HG03045 (cell line): ENCODE measurements around the gene CCNA1.

Experiments
- ATAC-seq: cut with Tn5 transposase; IDR thresholded peaks from one replicate; pipeline ENCODE4 v1.9.1; 2021; ENCODE audit warnings: mild to moderate bottlenecking, moderate library complexity; ENCODE audit not compliant: unreplicated experiment

The CCNA1 gene

DNA sequence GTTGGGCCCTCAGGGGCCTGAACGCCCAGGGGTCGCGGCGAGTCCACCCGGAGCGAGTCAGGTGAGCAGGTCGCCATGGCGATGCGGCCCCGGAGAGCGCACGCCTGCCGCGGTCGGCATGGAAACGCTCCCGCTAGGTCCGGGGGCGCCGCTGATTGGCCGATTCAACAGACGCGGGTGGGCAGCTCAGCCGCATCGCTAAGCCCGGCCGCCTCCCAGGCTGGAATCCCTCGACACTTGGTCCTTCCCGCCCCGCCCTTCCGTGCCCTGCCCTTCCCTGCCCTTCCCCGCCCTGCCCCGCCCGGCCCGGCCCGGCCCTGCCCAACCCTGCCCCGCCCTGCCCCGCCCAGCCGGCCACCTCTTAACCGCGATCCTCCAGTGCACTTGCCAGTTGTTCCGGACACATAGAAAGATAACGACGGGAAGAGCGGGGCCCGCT is at the start of gene CCNA1:
Gene CCNA1 (plus strand): TSS at position 390 of the 439 bp plus-strand sequence. CDS start 562 bp downstream, outside the sequence.
- ATAC-seq, result no peak

DNA sequence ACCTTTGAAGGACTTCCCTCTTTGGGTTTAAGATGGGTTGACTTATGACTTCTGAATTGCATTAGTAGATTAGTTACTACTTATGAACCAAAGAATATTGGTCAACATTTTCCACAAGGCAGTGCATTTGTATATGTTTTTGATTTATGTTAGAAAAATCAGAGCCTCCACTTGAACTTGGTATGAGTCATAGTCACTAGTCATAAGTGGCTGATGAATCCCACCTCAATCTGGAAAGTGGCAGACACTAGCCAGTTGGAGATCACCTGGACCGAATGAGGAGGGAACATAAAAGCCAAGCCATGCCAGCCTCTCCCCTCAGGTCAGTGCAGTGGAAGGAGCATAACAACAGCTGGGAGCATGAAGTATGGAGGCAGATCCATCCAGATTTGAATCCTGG is 46.8 kb upstream of the CCNA1 start:
- ATAC-seq, result no peak

DNA sequence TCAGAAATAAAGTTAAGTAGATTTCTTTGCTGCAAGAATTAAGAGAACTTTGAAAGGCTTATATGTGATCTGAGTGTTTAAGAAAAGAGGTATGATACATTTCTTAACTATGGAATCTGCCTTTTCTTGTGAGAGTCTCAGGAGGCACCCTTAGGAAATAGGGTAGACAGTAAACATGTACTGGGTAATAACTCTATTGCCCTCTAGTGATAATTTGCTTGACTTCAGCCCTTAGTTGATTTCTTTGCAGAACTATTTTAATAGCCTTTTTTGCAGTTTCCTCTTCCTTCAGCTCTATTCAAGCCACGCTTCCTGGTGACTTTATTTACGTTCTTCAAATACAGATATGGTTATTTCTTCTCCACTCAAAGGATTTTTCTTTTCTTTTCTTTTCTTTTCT is 37.0 kb upstream of the CCNA1 start:
- no peak for ATAC-seq

DNA sequence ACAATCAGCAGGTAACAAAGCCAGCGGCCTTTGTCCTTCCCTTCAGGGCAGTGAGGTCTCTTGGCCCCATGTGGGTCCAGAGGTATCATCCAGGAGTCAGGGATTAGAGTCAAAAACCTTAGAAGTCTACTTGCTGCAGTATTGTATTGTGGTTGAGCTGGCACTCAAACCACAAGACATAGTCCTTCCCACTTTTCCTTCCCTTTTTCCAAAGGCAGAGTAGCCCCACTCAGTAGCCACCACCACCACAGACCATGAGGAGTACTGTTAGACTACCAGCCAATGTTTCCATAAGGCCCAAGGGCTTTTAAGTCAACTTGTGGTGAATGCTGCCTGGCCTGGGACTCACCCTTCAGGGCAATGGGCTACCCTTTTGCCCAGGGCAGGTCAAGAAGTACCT is 27.1 kb upstream of the CCNA1 start:
- ATAC-seq, result no peak

DNA sequence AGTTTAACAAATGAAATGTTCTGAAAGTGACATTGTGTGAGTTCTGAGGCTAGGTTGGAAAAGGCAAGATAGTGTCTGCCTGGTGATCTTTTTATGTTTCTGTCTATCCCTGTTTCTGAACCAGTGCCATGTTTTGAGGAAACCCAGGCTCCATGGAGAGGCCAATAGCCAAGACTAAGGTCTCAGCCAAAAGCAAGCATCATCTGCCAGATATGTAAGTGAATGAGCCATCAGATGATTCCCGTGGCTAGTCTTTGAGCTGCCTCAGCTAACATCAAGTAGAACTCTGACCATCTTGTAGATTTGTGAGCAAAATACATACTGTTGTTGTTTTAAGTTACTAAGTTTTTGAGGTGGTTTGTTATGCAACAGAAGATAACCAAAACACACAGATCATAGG is 19.6 kb upstream of the CCNA1 start:
- ATAC-seq, result no peak

DNA sequence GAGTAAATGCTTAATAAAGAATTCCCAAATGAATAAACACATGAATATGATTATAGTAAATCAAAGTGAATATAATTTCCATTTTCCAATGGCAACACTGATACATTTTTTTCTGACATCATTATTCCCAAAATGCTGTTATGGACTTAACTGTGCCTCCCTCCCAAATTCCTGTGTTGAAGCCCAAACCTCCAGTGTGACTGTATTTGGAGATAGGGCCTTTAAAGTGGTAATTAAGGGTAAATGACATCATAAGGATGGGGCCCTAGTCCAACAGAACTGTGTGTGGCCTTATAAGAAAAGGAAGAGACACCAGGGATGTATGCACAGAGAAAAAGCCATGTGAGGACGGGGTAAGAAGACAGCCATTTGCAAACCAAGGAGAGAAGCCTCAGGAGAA is 19.1 kb upstream of the CCNA1 start:
- ATAC-seq, result no peak

DNA sequence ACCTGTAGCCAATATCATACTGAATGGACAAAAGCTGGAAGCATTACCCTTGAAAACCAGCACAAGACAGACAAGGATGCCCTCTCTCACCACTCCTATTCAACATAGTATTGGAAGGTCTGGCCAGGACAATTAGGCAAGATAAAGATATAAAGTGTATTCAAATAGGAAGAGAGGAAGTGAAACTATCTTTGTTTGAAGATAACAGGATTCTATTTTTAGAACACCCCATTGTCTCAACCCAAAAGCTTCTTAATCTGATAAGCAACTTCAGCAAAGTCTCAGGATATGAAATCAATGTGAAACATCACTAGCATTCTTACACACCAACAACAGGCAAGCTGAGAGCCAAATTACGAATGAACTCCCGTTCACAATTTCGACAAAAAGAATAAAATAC is 17.8 kb upstream of the CCNA1 start:
- no peak for ATAC-seq

DNA sequence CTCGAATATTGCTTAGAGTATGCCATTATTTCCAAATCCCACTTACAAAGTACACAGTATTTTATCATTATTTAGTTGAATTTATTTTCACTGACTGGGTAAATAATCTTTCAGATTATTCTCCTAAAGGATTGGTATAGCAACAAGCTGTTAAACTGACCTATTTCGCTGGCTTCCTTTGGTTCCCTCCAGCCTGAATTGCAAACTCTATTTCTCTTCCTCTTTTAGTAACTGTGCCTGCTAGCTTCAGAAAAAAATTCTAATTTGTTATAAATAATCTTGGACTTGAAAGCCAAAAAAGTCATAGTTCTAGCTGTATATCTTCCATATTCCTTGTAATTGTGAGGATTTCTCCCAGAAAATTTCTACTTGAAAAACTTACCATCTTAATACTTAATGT is 15.0 kb upstream of the CCNA1 start:
- ATAC-seq, result no peak

DNA sequence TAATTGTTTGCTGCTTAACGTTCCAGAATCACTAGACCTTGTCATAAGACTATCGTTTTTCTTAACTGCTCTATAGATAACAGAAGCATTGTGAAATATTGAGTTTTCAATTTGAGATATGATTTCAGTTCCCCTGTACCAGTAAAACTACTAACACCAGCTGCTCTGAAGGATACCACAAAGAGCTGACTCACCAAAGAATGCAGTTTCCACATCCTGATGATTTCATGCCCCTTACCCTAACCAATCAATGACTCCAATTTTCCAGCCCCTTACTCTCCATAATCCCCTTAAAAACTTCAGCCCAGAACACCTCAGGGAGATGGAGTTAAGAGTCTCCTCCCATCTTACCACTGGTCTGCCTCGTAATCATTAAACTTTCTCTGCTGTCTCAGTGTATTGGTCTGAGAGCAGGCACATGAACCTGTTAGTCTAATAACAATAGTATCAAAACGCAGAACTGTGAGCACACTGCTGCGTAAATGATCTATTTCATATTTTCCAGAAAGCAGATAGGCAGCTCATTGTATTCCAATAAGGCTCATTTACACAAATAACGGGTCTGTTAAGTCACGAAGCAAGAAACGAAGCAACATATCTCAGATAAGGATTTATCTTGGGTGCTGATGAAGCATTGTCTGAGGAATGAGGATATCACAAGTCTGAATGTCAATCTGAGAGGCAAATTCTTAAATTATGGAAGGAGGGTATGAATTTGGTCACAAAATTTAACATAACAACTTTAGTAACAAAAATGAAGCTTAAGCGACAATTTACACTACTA is 14.1 kb upstream of the CCNA1 start:
- no peak for ATAC-seq

DNA sequence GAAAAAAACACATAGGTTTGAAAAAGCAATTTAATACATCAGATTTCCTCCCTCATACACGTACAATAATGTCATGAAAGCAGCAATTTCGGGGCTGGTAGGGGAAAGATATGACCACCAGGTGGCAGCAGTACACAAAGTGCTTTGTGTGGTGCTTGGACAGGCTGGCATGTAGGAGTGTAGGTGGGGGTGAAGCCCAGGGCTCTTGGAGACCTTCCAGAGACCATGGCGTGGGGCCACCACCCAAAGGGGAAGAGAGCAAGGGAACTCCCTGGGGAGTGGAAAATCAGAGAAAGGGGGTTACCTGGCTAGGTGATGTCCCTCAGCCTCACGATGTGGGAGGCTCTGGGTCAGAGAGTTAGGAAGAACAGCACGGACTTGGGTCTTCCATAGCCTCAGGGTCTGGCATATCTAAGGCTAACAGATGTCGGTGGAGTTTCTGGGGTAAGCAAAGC is 11.8 kb upstream of the CCNA1 start:
- ATAC-seq, result peak; percentile 77

DNA sequence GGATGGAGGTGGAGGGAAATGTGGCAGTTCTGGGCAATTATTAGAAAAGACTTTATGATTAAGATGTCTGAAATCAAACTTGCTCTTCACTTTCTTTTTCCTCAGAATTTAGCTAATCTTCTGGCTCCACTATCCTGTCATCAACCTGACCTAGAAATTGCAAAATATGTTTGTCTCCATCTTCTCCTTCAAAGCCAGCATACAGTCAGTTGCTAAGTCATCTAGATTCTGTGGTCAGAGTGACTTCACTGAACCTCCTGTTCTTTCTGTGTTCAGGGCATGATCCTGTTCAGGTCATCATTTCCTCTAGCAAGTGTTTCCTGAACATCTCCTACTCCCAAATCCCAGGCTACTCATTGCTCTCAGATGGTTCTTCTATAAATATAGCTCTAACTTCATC is 10.8 kb upstream of the CCNA1 start:
- no peak for ATAC-seq

DNA sequence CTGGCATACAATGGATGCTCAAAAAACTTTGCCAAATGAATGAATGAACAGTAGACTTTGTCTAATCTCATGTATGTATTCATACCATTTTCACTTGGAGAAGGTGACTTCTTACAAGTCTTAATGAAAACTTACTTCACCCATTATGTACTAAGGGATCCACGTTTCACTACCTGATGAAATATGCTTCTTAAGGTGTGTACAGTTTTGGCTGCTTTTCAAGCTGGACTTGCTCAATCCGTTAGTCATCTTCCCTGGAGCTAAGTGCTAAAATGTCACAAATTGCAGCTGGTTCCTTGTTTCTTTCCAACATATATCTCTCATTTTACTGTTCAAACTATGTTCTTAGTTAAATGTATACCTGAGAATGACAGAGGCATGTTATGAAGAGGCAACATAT is 4.2 kb upstream of the CCNA1 start:
- no peak for ATAC-seq

DNA sequence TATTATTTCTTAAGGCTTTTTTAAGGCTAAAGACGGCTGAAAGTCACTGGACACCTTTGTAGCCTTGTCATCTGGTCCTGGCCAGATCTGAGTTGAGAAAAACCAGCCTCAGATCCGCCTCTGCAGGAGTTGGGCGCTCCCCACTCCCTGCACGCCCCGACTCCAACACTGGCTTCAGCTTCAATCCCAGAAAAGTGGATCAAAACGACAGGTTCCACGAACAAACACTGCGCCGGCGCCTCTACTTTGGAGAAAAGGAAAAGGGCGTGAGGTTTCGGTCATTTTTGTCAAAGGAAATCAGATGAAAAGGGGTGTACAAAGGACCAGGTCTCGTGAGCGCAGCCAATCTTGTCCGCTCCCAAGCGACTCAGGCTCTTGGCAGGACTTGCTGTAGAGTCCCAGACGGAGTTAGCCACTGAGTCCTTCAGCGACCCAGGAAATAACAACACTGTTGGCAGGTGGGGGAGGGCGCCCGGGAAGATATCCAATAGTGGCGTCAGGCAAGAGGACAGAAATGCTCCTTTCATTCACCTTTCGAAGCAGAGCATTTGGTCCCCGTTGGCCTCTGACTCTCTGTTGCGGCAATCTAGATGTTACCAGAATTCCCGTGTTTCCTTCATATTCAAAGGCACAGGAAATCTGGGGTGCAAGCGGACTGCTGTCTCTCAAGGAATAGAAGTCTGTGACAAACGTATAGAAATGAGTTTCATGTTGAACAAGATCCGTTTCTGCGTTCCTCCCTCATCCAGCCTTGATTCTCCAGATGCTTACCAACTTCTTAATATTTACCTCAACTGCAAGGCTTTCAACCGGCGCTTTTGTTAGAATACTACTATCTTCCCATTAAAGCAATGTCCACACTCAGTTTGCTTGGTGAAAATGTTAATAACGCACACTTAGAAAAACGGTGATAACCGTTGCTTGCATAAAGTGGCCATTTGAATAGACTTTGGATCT is 1.8 kb upstream of the CCNA1 start:
- no peak for ATAC-seq

DNA sequence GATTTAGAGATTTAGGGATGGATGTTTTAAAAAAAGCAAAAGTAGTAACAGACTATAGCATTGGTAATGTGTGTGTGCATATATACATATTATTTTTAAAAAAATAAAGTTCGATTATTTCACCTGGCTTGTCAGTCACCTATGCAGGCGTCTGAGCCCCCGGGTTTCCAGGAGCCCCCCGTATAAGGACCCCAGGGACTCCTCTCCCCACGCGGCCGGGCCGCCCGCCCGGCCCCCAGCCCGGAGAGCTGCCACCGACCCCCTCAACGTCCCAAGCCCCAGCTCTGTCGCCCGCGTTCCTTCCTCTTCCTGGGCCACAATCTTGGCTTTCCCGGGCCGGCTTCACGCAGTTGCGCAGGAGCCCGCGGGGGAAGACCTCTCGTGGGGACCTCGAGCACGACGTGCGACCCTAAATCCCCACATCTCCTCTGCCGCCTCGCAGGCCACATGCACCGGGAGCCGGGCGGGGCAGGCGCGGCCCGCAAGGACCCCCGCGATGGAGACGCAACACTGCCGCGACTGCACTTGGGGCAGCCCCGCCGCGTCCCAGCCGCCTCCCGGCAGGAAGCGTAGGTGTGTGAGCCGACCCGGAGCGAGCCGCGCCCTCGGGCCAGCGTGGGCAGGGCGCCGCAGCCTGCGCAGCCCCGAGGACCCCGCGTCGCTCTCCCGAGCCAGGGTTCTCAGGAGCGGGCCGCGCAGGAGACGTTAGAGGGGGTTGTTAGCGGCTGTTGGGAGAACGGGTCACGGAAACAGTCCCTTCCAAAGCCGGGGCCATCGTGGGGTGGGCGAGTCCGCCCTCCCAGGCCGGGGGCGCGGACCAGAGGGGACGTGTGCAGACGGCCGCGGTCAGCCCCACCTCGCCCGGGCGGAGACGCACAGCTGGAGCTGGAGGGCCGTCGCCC is 840 bp upstream of the CCNA1 start:
- ATAC-seq, result peak; percentile 44

DNA sequence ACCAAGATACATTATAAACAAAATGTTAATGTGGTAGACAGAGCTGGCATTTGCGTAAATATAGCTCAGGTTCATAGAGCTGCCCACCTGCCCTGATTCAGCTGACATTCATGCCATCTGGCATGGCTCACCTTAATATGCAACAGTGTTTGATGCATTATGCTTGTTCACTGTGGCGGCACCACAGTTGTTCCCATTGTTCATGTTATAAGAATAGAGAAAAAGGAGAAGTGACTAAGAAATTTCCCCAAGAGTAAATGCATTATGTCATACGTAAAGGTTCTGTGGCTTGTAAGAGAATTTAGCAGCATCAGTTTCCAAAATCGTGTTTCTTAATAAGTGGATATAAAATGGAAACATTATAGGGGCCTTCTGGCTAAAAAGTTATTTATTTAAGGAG is 4.5 kb downstream of the CCNA1 start:
- no peak for ATAC-seq

DNA sequence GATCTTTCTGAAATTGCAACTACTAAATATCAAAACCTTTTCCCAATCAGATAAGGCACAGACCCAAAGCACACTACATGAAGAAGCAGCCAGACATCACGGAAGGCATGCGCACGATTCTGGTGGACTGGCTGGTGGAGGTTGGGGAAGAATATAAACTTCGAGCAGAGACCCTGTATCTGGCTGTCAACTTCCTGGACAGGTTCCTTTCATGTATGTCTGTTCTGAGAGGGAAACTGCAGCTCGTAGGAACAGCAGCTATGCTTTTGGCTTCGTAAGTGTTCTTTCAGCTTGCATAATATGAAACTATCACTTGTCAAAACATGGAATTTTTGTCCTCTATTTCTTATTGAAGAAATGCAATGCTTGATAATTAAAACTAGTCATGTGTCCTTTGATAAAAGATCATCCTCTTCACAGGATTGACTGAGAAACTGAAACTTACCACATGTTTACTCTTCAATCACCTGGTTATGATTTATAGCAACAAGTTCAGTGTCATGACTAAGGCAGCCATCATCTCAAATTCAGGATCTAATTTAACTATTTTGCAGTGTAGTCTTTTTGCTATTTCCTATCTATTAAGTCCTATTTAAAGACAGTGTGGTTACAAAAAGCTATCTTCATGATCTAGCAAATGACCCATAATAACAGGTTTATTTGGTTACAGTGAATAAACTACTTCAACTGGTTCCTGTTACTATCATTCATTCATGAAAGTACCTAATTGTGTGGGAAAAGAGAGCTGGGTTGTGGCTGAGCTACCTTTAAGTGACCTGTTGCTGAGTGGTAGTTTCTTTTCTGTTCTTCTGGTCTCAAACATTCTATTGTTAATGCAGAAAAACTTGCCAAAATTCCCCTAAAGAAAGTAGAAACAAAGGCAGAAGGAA is 6.5 kb downstream of the CCNA1 start:
- ATAC-seq, result no peak

DNA sequence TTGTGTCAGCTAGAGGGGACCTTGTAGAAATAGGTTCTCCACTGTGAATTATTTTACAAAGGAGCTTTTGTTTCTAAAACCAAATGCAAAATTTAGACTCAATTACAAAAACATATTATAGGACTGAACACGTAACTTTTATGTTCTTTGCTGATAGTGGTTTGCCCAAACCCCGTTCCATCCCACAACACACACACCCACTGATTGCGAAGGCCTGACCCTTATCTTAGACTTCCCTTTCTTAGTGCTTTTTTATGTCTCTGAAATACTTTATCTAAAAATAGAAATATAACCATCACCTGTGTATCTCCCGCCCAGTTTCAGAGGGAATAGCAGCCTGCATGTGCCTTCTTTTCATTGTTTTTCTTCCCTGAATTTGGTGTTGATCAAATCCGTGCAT is 13.0 kb downstream of the CCNA1 start:
- ATAC-seq, result no peak

DNA sequence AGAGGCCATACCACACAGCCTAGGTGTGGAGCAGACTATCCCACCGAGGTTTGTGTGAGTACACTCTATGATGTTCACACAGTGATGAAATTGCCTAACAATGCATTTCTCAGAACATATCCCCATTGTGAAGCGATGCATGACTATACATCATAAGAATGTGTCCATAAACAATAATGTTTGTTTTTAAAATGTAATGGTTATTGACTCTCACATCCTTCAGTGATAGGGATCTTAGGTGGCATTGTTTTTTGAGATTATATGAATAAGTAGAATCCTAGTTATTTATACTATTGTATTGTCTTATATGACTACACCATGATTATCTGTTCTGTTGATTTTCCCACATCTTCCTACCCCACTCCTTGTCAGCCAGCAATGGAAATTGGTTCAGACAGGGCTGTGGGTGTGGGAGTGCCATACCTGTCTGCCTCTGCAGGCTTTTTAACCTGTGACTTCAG is 13.6 kb downstream of the CCNA1 start:
- no peak for ATAC-seq

DNA sequence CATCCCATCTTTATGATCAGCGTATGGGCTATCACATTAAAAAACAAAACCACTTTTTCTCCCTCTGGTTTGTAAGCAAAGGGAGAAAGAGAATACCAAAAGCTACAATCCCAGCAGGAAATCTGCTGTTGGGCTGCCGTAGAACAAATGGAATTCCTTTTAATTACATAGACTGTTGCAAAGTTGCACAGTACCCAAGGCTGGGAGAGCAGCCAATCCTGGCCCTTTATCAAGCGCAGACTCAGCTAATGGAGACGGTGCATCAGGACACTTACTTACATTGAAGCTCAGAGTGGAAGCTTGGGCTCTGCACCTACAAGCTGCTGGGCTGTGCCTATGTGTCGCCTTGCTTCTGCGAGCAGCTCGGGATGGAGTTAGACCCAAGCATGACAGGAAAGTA is 15.2 kb downstream of the CCNA1 start:
- ATAC-seq, result no peak

DNA sequence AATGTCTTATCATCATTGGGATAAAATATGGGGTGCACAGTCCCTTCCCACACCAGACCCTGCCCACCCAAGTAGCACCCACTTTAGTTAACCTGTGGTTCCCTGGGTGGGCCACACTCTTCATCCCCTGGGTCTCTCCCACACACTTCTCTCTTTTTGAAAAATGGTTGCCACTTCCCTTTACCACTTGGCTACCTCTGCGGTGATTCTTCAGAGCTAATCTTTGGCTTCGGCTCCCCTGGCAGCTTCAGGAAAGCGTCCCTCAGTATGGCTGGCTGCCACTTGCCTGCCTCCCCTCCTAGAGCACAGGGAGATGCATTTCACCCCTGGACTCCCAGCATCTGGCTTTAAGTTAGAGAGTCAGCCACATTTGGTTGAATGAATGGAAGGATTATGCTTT is 18.2 kb downstream of the CCNA1 start:
- ATAC-seq, result no peak
